GM12878 (cell line): ENCODE measurements around the gene GFRA4.

ENCODE experiments used
- CEBPB ChIP-seq, 2 experiments: fragments of 150-350 bp in 1 of 2; IDR thresholded peaks; 2 replicates each; pipeline ENCODE4 v1.6.1; 2012 to 2014; ENCODE audit warnings: low read depth in 2 of 2, low read length in 2 of 2, borderline replicate concordance in 1 of 2, inconsistent platforms in 1 of 2
- ETV6 ChIP-seq, 2 experiments: fragments of 450-650 bp in 1 of 2; IDR thresholded peaks in 1 of 2; conservative IDR thresholded peaks in 1 of 2; 2 replicates each; pipeline ENCODE4 v1.6.1; 2014; ENCODE audit warnings: antibody characterized with exemption in 1 of 2, borderline replicate concordance in 1 of 2, low read depth in 1 of 2, mild to moderate bottlenecking in 1 of 2, moderate library complexity in 1 of 2
- EZH2 ChIP-seq: IDR thresholded peaks from 2 replicates; pipeline ENCODE4 v1.6.1; 2012; ENCODE audit warnings: low read depth, mild to moderate bottlenecking, control low read depth, inconsistent platforms, low read length, borderline replicate concordance; ENCODE audit not compliant: control insufficient read depth
- RFX5 ChIP-seq: IDR thresholded peaks from 2 replicates; pipeline ENCODE4 v1.6.1; 2011; ENCODE audit warnings: low read depth, low read length, improper control_type of control experiment
- USF2 ChIP-seq: IDR thresholded peaks from 2 replicates; pipeline ENCODE4 v1.6.1; 2011; ENCODE audit warnings: low read depth, low read length, improper control_type of control experiment, borderline replicate concordance
- YY1 ChIP-seq: IDR thresholded peaks from 2 replicates; pipeline ENCODE4 v1.6.1; 2011; ENCODE audit warnings: low read depth, mild to moderate bottlenecking, low read length
- TF ChIP-seq, protein P1 (sequence below), 3 experiments: IDR thresholded peaks in 2 of 3; conservative IDR thresholded peaks in 1 of 3; 2 replicates each; pipeline ENCODE4 v1.5.1; 2011; ENCODE audit warnings: low read depth in 3 of 3, low read length in 3 of 3, mild to moderate bottlenecking in 3 of 3, control low read depth in 2 of 3, moderate library complexity in 2 of 3, inconsistent platforms in 1 of 3, mixed read lengths in 1 of 3; ENCODE audit not compliant: control insufficient read depth in 2 of 3, insufficient read depth in 1 of 3; ENCODE audit errors: extremely low read depth in 1 of 3
- TF ChIP-seq, protein P2 (sequence below): fragments of 450-650 bp; IDR thresholded peaks from 2 replicates; pipeline ENCODE4 v1.6.1; 2018; ENCODE audit warnings: mild to moderate bottlenecking, low read depth, moderate library complexity; ENCODE audit not compliant: partially characterized antibody

DNA sequence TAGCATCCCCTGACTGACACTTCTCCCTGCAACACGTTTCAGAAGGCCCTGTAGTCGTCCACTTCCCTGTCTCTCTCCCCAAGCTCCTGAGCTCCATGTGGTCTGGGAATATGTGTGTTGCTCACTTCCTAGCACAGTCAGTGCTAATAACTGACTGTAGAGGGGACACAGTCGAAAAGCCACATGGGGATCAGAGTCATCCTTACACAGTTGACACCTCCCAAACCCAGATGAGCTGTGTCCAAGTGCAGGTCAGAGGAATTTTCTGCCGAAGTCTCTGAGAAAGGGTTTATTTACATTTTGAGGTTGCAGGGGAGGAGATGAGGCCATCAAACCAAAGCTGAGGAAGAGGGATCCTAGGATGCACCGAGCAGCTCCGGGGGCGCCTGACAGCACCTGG is 22.1 kb upstream of the GFRA4 start:
- TF ChIP-seq, protein P1, sequence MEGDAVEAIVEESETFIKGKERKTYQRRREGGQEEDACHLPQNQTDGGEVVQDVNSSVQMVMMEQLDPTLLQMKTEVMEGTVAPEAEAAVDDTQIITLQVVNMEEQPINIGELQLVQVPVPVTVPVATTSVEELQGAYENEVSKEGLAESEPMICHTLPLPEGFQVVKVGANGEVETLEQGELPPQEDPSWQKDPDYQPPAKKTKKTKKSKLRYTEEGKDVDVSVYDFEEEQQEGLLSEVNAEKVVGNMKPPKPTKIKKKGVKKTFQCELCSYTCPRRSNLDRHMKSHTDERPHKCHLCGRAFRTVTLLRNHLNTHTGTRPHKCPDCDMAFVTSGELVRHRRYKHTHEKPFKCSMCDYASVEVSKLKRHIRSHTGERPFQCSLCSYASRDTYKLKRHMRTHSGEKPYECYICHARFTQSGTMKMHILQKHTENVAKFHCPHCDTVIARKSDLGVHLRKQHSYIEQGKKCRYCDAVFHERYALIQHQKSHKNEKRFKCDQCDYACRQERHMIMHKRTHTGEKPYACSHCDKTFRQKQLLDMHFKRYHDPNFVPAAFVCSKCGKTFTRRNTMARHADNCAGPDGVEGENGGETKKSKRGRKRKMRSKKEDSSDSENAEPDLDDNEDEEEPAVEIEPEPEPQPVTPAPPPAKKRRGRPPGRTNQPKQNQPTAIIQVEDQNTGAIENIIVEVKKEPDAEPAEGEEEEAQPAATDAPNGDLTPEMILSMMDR (IDR thresholded peaks at IDR 0.05 in 2 of 3, conservative IDR thresholded peaks at IDR 0.05 in 1 of 3; ENCODE audit: control insufficient read depth in 2 of 3, extremely low read depth in 1 of 3, insufficient read depth in 1 of 3, low read depth in 3 of 3, low read length in 3 of 3) = no peak
- no peak for TF ChIP-seq USF2
- no peak for TF ChIP-seq YY1
- TF ChIP-seq RFX5 = no peak
- TF ChIP-seq EZH2 = no peak
- TF ChIP-seq CEBPB (IDR thresholded peaks at IDR 0.05; ENCODE audit: borderline replicate concordance in 1 of 2, low read depth in 2 of 2, low read length in 2 of 2) = no peak
- TF ChIP-seq, protein P2, sequence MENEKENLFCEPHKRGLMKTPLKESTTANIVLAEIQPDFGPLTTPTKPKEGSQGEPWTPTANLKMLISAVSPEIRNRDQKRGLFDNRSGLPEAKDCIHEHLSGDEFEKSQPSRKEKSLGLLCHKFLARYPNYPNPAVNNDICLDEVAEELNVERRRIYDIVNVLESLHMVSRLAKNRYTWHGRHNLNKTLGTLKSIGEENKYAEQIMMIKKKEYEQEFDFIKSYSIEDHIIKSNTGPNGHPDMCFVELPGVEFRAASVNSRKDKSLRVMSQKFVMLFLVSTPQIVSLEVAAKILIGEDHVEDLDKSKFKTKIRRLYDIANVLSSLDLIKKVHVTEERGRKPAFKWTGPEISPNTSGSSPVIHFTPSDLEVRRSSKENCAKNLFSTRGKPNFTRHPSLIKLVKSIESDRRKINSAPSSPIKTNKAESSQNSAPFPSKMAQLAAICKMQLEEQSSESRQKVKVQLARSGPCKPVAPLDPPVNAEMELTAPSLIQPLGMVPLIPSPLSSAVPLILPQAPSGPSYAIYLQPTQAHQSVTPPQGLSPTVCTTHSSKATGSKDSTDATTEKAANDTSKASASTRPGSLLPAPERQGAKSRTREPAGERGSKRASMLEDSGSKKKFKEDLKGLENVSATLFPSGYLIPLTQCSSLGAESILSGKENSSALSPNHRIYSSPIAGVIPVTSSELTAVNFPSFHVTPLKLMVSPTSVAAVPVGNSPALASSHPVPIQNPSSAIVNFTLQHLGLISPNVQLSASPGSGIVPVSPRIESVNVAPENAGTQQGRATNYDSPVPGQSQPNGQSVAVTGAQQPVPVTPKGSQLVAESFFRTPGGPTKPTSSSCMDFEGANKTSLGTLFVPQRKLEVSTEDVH = no peak
- TF ChIP-seq ETV6 (conservative IDR thresholded peaks at IDR 0.05 in 1 of 2, IDR thresholded peaks at IDR 0.05 in 1 of 2; ENCODE audit: borderline replicate concordance in 1 of 2, low read depth in 1 of 2) = no peak
